Left lung (tissue), 10 donors: Measurements from ENCODE around the gene GRIA3. TPM values are rescaled to one million over a fixed set of nuclear protein-coding genes. Genes with fewer than 3 reads are reported as not detected.

ENCODE experiments used
- ATAC-seq: fragments of 200-7000 bp; cut with Tn5 transposase; one replicate; pipeline ENCODE4 v1.9.1; 2020; ENCODE audit warnings: moderate library complexity
- DNase-seq, 4 donors: peaks; one replicate each; pipeline ENCODE4 v3.0.0-alpha.2; 2013 to 2020
- H3K27ac ChIP-seq, 2 donors: fragments of 200-600 bp; sonication (generic) in 1 of 2; one replicate each; pipeline versions ENCODE4 v1.5.0 to v1.8.0; 2020 to 2021
- H3K27me3 ChIP-seq, 2 donors: fragments of 200-600 bp; sonication (generic) in 1 of 2; one replicate each; pipeline versions ENCODE4 v1.5.0 to v1.8.0; 2020 to 2021
- H3K36me3 ChIP-seq, 2 donors: fragments of 200-600 bp; sonication (generic) in 1 of 2; one replicate each; pipeline versions ENCODE4 v1.5.0 to v1.8.0; 2020 to 2021
- H3K4me1 ChIP-seq, 2 donors: fragments of 200-600 bp; one replicate each; pipeline ENCODE4 v1.8.0; 2021
- H3K4me3 ChIP-seq, 2 donors: fragments of 200-600 bp; sonication (generic) in 1 of 2; one replicate each; pipeline versions ENCODE4 v1.5.0 to v1.8.0; 2020 to 2021; ENCODE audit warnings: mild to moderate bottlenecking in 1 of 2
- H3K9me3 ChIP-seq, 2 donors: fragments of 200-600 bp; sonication (generic) in 1 of 2; one replicate each; pipeline versions ENCODE4 v1.5.0 to v1.8.0; 2020 to 2021
- intact Hi-C, 2 donors: fragments of 100-400 bp; cut with DNase I; formaldehyde crosslinking; loops; one replicate each; pipeline versions ENCODE4 v1.11.2 to v1.14.2; 2022
- polyA plus RNA-seq, 6 donors: library from polyadenylated mRNA; unstranded; fragments of 120-200 nt; gene quantifications; one replicate each; pipeline ENCODE4 v1.2.1, GENCODE V29; 2013; ENCODE audit not compliant: insufficient read length in 6 of 6
- total RNA-seq, 2 donors: library from RNA; stranded (reverse); fragmentation: NEBNext Ultra II Directional; extraction: Animal tissue kit (Norgen Biotek cat#: 25700); gene quantifications; one replicate each; pipeline ENCODE4 v1.2.1, GENCODE V29; 2021
- TF ChIP-seq, protein P1 (sequence below), 2 donors: fragments of 200-600 bp; sonication (generic) in 1 of 2; IDR thresholded peaks; one replicate each; pipeline versions ENCODE4 v1.5.0 to v1.8.0; 2021; ENCODE audit warnings: antibody characterized with exemption in 2 of 2
- donor health status: DM: no; HTN: yes; CAD: no.
- donor health status: DM: no; HTN: no; CAD: no.

The GRIA3 gene
- total and polyA plus RNA-seq, 8 donors, result 0.35 to 2.3 (median 0.68) TPM

DNA sequence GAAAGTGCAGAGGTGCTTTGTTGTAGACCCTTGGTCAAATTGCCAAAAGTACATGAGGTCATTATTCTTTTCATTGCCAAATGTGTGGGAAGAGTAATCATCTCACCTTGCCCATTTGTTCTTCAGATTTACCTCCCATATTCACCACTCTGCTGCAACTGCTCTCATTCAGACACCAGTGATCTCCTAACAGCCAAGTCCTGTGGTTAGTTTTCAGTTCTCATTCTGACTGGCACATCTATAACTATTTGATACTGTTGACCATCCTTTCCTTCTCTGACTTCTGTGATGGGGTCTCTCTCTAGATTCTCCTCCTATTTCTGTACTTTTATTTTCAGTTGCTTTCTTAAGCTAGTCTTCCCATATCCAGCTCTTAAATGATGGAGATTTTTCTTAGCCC is 39.8 kb downstream of the GRIA3 start:
- TF ChIP-seq, protein P1, sequence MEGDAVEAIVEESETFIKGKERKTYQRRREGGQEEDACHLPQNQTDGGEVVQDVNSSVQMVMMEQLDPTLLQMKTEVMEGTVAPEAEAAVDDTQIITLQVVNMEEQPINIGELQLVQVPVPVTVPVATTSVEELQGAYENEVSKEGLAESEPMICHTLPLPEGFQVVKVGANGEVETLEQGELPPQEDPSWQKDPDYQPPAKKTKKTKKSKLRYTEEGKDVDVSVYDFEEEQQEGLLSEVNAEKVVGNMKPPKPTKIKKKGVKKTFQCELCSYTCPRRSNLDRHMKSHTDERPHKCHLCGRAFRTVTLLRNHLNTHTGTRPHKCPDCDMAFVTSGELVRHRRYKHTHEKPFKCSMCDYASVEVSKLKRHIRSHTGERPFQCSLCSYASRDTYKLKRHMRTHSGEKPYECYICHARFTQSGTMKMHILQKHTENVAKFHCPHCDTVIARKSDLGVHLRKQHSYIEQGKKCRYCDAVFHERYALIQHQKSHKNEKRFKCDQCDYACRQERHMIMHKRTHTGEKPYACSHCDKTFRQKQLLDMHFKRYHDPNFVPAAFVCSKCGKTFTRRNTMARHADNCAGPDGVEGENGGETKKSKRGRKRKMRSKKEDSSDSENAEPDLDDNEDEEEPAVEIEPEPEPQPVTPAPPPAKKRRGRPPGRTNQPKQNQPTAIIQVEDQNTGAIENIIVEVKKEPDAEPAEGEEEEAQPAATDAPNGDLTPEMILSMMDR (IDR thresholded peaks at IDR 0.05), result no peak
- Histone ChIP-seq H3K36me3 (no peaks in the 10 kb centered on the region), H3K4me1 (no peaks in the 10 kb centered on the region), H3K4me3 (no peak overlapping the region), H3K9me3 (no peaks in the 10 kb centered on the region), H3K27me3 (no peaks in the 10 kb centered on the region), H3K27ac (no peak overlapping the region)
- no peak for DNase-seq
- no peak for ATAC-seq
- intact Hi-C loops, result no loop called here

DNA sequence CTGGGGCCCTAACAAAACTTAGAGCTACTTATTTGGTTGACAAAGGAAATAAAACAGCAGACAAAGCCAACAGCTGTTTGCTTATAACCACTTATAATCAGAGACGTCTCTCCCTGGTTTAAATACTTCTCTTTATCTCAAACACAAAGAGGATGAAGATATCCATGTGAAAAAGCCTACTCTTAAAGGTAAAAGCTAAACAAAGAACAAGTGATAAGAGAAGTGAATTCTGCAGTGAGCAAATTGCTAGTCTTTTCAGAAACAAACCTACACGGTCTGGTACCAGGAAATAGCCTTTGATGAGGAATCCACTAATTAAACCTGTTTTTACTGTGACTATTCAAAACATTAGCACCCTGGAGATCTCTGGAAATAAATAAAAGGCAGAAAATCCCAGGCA is 46.7 kb downstream of the GRIA3 start:
- intact Hi-C loops, result no loop called here
- DNase-seq (peak in 1 of 4 donors; percentile 2), ATAC-seq (no peak)
- H3K27ac ChIP-seq, result no peak overlapping the region
- no peaks in the 10 kb centered on the region for H3K36me3 ChIP-seq
- H3K27me3 ChIP-seq, result no peaks in the 10 kb centered on the region
- H3K9me3 ChIP-seq, result no peaks in the 10 kb centered on the region
- H3K4me1 ChIP-seq, result no peaks in the 10 kb centered on the region
- H3K4me3 ChIP-seq, result no peak overlapping the region
- TF ChIP-seq, protein P1 (IDR thresholded peaks at IDR 0.05), result no peak

GRCh38 chrX:123236859-123237258 is 52.8 kb downstream of the GRIA3 start:
- Histone ChIP-seq H3K4me1 (no peaks in the 10 kb centered on the region), H3K36me3 (no peaks in the 10 kb centered on the region), H3K9me3 (no peaks in the 10 kb centered on the region), H3K27ac (no peak overlapping the region), H3K4me3 (no peak overlapping the region), H3K27me3 (no peaks in the 10 kb centered on the region)
- TF ChIP-seq, protein P1 (IDR thresholded peaks at IDR 0.05), result no peak
- intact Hi-C loops, result no loop called here
- ATAC-seq (no peak), DNase-seq (no peak)

GRCh38 chrX:123237271-123237670 is 53.2 kb downstream of the GRIA3 start:
- DNase-seq (no peak), ATAC-seq (no peak)
- intact Hi-C loops, result no loop called here
- TF ChIP-seq, protein P1 (IDR thresholded peaks at IDR 0.05), result no peak
- Histone ChIP-seq H3K36me3 (no peaks in the 10 kb centered on the region), H3K9me3 (no peaks in the 10 kb centered on the region), H3K4me3 (no peak overlapping the region), H3K27ac (no peak overlapping the region), H3K4me1 (no peaks in the 10 kb centered on the region), H3K27me3 (no peaks in the 10 kb centered on the region)

GRCh38 chrX:123254457-123254856 is 70.4 kb downstream of the GRIA3 start:
- DNase-seq (no peak), ATAC-seq (no peak)
- Histone ChIP-seq H3K27me3 (no peaks in the 10 kb centered on the region), H3K4me1 (no peaks in the 10 kb centered on the region), H3K36me3 (no peaks in the 10 kb centered on the region), H3K27ac (no peak overlapping the region), H3K9me3 (no peaks in the 10 kb centered on the region), H3K4me3 (no peak overlapping the region)
- intact Hi-C loops, result no loop called here
- TF ChIP-seq, protein P1 (IDR thresholded peaks at IDR 0.05), result no peak
